ENCODE measurements around the gene NUP210.

NUP210 gene

DNA sequence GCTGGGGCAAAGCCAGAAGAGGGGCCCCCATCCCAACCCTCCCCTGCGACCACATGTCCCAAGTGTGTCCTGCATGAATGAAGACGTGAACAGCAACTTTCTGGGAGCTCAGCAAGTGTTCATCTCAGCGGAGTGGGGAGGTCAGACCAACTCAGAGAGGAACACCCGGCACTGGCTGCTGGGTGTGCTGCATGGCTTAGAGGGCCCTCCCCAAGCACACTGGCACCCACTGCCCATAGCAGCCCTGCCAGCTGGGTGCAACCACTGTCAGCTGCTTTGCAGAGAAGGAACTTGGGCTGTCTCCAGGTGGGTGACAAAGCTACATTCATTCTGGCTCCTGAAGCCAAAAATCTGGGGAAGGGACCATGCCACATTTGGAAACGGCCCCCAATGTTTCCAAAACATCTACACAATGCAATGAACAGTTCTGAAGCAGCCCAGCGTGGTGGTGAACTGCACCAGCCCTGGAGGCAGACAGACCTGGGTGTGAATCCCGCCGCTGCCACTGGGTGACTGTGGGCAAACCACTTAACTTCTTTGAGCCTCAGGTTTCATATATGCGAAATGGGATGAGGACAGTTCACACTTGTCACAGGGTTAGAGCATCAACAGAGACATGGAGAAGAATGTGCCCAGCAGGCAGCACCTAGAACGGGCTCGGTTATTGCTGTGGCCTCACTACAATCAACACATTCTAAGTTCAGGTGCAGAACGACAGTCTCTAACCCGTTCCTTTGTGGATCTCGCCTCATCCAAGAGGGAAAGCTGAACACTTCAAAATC lies 145.4 kb downstream of the NUP210 start:
- peak in 3 of 14 donors; percentile 12 to 22 (median 21) for DNase-seq

DNA sequence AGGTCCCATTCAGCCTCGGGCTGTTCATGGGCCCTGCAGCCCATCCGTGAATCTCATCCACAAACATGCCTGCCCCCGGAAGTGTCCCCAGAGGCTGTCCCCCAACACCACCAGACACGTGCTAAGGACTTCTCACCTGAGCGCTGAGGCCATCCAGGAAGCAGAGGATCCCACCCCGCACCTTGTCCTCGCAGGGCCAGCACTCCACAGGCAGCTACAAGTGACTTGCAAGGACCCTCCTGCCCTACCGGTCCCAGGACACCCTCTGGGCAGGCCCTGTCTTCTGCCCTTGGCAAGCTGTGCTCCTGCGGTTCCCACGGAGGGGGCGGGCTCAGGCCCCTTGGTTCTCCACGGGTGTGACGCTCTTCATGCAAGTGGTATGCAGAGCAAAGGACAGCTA lies 146.0 kb downstream of the NUP210 start:
- no peak for DNase-seq

DNA sequence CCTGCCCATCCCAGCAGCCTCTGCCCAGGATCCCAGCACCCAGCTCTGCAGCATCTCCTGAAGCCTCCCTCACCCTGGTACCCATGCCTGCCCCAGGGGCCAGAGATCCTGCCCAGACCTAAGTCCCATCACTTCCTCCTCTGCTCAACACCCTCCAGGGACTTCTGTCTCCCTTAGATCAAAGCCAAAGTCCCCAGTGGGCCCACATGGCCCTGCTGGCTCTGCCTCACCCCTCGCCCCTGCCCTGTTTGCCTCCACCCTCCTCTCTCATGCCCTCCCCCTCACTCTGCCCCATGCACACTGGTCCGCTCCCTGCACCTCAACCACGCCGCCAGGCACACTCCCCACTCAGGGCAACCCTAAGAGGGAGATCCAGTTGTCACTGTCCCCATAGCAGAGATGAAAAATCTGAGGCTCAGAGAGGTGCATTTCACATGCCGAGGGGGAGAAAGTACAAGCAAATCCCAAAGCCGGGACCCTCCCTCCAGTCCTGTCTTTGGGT lies 146.5 kb downstream of the NUP210 start:
- no peak for DNase-seq

DNA sequence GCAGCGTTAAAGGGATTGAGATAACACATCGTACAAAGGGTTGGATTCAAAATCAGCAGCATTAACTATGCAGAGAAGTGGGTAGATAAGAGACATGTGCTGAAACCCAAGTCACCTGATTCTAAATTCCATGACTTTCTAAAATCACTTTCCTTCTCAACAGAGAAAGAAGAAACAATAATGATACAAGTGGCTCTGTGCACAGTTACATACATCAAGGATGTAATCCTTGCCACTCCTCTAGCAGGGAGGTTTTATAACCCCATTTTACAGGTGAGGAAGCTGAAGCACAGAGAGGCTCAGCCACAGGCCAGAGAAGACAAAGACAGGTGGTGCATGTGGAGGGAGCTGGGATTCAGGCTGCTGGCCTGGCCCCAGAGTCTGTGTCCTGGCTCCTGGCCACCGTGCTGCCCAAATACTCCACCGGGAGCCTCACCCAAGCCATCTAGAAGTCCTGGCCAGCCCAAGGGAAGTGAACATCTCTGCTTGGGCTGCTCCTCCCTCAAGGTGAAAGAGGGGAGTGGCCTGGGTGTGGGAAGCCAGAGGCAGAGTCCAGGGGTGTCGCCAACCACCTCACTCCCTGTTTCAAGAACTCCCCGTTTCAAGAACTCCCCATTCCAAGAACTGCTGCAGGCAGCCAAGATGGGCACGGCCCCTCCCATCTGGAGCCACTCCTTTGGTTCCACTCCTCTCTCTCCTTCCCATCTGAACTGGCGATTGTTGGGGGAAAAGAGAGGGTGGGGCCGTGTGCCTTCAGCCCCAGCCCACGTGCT lies 147.1 kb downstream of the NUP210 start:
- peak in 1 of 14 donors; percentile 80 for DNase-seq

DNA sequence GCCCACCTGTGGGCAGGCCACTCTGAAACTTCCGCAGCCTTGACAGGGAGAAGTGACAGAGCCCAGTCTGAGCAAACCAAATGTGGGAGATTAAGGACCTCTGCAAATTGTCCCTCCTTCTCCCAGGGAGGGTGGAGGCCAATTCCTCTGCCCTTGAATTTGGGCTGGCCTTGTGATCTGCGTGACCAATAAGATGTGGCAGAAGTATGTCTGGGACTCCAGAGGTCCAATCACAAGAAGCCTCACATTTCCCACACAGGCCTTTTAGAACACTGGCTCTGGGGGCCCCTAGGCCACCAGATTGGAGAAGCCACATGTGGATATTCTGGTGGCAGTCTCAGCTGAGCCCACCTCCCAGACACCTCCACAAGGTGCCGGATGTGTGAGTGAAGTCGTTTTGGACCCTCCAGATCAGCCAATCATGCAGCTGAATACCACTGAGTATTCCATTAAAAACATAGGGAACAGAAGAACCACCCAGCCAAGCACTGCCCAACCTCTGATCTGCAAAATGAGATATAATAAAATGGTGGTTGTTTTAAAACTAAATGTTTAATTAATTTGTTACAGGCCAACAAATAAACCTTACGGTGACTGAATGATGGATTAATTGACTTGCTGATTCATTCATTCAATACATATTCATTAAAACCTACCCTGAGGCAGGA lies 150.3 kb downstream of the NUP210 start:
- DNase-seq, result no peak

GRCh38 chr3:13268961-13269441 lies 151.1 kb downstream of the NUP210 start:
- DNase-seq, result no peak

GRCh38 chr3:13268120-13268519 lies 152.0 kb downstream of the NUP210 start:
- no peak for DNase-seq

- DNase-seq, result no peak
Observed at GRCh38 chr3:13266651-13267362, 153.3 kb downstream of the NUP210 start.

Data from C1 segment of cervical spinal cord (tissue), 14 donors.